GM12873 (cell line): Measurements from ENCODE around the gene ADAMTS10.

Experiments
- TF ChIP-seq, protein P1 (sequence below): IDR thresholded peaks from 2 replicates; pipeline ENCODE4 v1.5.1; 2012; ENCODE audit warnings: low read depth, mild to moderate bottlenecking, moderate library complexity, low read length, control low read depth; ENCODE audit not compliant: insufficient read depth; ENCODE audit errors: missing control alignments

The ADAMTS10 gene

DNA sequence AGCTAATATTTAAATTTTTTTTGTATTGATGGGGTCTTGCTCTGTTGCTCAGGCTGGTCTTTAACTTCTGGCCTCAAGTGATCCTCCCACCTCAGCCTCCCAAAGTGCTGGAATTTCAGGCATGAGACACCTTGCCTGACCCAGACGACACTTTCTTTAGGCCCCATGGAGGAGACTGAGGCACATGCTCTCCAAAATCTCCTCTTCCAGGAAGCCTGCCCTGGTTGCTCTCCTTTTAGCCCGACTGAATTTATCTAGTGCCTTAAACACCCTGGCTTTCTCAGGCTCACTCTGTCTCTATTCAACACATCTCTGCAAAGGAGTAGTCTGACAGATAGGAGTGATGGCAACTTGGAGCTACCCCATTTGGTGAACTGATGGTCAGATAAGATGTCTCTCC is 52.2 kb downstream of the ADAMTS10 start:
- TF ChIP-seq, protein P1, sequence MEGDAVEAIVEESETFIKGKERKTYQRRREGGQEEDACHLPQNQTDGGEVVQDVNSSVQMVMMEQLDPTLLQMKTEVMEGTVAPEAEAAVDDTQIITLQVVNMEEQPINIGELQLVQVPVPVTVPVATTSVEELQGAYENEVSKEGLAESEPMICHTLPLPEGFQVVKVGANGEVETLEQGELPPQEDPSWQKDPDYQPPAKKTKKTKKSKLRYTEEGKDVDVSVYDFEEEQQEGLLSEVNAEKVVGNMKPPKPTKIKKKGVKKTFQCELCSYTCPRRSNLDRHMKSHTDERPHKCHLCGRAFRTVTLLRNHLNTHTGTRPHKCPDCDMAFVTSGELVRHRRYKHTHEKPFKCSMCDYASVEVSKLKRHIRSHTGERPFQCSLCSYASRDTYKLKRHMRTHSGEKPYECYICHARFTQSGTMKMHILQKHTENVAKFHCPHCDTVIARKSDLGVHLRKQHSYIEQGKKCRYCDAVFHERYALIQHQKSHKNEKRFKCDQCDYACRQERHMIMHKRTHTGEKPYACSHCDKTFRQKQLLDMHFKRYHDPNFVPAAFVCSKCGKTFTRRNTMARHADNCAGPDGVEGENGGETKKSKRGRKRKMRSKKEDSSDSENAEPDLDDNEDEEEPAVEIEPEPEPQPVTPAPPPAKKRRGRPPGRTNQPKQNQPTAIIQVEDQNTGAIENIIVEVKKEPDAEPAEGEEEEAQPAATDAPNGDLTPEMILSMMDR: no peak

DNA sequence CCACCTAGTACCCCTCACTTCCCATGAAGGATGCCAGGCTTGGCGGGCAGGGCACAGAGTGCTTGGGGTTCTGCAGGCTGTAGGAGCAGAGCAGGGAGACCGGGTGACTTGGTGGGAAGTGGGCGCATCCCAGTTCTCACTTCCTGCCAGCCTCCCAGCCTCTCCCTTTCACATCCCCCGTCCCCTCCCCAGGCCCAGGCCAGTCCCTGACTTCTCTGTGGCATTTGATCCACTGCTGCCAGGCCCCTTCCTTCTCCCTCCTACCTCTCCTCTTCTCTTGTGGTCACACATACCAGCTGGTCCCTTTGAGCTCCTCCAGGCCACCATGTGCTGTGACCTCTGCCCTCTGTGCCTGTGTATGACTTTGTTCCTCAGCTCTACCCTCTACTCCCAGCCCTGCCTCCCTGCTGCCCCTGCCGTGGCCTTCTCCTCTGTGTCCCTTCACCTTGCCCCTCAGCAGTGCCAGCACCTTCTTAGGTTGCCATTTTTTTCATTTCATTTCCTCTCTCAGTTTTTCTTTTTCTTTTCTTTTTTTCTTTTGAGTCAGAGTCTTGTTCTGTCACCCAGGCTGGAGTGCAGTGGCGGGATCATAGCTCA is 52.8 kb downstream of the ADAMTS10 start:
- TF ChIP-seq, protein P1: no peak

DNA sequence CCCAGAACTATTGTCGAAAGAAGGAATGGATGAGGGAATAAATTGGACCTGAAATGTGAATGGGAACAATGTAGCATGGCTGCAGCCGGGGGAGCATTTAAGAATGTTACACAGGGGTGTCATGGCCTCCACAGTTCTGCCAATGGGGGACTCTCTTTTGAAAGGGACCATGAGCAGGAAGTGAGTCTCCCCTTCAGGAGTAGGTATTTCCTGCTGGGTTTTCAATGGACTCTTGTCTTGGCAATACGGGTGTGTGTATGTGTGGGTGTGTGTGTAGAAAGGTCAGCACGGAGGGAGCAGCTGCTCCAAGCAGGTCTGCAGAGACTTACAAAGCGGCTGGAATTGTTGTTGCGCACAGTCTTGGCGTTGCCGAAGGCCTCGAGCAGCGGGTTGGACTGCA is 57.7 kb downstream of the ADAMTS10 start:
- TF ChIP-seq, protein P1: no peak

DNA sequence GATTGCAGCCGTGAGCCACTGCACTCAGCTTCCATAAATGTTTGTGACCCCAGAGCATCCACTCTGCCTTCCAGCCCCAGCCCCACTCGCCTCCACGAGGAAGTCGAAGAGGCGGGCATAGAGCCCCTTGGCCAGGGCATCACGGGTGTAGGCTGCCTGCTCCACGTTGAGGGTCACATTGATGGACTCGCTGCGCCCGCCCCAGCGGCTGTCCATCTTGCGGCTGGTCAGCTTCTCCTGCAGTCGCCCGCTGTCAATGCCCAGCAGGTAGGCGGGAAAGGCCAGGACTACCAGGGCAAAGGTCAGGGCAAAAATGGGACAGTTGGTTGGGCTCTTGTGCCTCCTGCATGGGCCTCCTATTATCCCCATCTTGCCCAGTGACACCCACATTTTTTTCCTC is 60.4 kb downstream of the ADAMTS10 start:
- TF ChIP-seq, protein P1: no peak

DNA sequence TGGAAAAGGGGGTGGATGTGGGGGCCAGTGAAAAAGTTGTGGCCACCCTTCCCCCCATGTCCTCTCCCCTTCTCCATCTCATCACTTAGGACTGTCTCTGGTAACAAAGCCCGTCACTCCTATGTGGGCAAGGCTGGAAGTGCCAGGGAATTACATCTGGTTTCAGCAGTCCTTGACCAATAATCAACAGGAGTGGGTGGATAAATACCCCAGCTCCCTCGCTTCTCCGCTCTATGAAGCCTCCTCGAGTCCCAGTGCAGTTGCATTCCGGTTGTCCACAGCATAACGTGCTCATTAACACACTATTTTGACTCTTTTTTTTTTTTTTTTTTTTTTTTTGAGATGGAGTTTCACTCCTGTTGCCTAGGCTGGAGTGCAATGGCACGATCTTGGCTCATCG is 64.8 kb downstream of the ADAMTS10 start:
- TF ChIP-seq, protein P1: no peak

DNA sequence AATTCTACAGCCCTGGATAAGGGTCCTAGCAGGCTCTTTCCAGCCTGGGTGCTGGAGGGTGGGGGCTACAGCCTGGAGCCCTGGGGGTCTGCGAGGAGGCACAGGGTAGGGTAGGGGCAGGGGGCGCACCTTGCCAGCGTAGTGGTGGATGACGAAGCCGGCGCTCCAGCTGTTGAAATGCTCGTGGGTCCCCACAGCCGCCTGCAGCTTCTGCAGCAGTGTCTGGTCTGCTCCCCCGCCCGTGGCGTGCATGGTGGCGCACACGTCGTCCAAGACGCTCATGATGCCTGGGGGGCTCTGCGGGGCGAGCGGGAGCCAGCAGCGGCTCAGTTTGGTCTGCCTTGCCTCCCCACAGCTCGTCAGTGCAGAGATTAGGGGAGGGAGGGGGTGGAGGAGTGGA is 66.3 kb downstream of the ADAMTS10 start:
- TF ChIP-seq, protein P1: no peak

DNA sequence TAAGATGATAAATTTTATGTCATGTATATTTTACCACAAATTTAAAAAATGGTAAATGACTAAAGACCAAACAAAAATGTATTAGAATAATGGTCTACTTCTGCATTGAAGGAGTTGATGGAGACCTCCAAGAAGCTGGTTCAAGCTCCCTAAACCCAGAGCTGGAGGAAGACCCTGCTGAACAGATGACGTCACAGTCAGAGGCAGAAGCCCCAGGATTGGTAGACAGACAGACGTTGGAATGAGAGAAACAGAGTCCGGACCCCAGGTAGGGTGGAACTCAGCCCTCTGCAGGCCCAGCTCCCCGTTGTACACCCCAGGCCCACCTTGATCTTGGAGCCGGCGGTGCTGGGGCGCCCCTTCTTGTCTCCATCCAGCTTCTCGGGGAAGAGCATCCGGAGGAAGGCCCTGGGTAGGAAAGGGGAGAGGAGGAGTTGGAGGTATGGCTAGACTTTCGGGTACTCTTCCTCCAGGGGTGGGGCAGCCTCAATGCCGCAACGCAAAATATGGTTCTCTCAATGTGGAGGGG is 70.8 kb downstream of the ADAMTS10 start:
- TF ChIP-seq, protein P1: no peak

DNA sequence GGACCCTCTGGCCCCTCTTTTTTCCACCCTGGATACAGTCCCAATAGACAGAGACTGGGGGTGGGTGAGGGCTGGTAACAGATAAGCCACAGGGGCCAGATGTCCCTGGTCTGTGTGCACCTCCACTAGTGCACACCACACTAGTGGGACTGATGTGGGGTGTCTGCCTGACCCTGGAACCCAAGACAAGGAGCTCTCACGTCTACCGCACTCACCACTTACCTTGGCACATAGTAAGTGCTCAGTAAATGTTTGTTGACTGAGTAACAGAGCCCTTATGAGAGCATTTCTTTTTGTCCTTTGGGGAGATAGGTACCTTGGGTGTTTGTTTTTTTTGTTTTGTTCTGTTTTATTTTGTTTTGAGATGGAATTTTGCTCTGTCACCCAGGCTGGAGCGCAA is 73.4 kb downstream of the ADAMTS10 start:
- TF ChIP-seq, protein P1: no peak
